Glomerular endothelial cell (primary cell): ENCODE data around the gene TEAD1. TPM values are rescaled to one million over a fixed set of nuclear protein-coding genes. Genes with fewer than 3 reads are reported as not detected.
"Not testable (repeated sequence)": the region's sequence is repeated elsewhere in the genome, so short reads cannot be mapped to it uniquely, and the experiment has no call there.

Experiments used
- DNase-seq: peaks from one replicate; pipeline ENCODE4 v3.0.0-alpha.2; 2011; ENCODE audit warnings: low read depth, low spot score; ENCODE audit errors: extremely low read depth
- total RNA-seq: library from RNA; depleted of rRNA; stranded (reverse); fragments of >200 nt; gene quantifications from 2 replicates; pipeline ENCODE4 v1.2.3, GENCODE V29; 2015

Gene TEAD1
- total RNA-seq, 1 donor from 2014 or later = 55.5 TPM

DNA sequence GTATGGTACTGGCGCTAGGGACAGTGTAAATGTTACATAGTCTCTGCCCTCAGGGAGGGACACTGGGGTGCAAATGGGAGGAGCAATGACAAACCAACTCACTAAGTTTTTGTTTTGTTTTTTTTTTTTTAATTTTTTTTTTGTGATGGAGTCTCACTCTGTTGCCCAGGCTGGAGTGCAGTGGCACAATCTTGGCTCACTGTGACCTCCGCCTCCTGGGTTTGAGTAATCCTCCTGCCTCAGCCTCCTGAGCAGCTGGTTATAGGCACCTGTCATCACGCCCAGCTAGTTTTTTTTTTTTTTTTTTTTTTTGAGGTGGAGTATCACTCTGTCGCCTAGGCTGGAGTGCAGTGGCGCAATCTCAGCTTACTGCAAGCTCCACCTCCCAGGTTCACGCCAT, 83.9 kb downstream of the TEAD1 start:
- not testable (repeated sequence) for DNase-seq

DNA sequence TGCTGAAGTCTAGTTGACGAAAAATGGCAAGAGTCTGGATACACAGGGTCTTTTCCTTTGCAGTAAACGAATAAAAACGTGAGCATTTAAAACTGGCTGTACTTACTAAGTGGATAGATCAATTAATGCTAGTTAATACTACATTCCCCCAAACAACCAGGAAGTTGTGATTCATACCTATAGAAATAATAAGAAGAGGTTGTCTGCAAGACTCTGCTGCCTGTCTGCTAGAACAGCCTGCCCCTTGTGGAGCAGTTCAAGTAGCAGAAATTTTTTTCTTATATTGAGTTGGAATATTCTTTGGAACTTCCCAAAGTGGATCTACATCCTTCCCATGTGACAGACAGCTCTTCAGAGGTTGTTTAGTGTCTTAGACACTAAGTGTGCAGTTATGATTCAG, 86.8 kb downstream of the TEAD1 start:
- no peak for DNase-seq

DNA sequence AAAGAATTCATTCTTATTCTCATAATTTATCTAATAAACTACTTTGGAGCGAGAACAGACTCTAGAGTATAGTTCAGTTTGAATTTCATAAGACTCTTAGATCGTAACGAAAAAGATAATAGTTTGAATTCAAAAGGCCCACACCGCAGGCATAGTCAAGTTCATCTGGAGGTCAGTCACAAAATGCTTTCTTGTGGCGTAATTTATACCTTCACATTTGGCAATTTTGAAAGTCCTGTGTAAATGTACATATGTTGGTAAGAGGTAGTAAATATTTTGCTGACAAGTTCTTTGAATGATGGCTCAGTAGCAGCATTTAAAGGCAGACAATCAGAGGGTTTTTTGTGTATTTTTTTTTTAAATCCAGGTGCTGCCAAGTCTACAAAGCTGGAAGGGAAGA, 88.1 kb downstream of the TEAD1 start:
- no peak for DNase-seq

DNA sequence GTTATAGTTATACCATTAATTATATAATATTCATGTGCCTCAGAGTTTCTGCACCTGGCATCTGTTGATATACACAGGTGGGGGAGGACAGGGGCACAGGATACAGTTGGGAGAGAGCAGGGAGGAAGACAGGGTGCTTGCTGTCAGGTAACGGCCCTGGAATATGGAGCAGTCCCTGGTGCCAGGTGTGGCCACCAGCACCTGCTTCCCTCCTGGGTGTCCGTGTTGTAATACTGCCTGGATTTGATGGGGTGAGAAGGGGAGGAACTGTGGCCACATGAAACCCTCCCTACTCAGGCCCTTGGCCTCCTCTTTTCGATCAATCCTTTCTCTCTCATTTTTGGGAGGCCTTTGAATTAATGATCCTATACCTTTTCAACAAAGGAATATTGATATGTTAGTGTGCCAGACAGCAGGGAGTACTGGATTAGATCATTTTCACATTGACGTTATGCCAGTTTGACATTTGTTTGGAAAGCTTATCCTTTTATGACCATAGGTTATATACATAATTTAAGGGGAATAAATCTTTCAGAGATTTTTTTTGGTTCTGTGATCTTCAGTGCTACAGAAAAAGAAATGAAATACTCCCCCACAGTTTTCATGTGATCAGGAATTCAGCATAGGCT, 88.6 kb downstream of the TEAD1 start:
- no peak for DNase-seq

DNA sequence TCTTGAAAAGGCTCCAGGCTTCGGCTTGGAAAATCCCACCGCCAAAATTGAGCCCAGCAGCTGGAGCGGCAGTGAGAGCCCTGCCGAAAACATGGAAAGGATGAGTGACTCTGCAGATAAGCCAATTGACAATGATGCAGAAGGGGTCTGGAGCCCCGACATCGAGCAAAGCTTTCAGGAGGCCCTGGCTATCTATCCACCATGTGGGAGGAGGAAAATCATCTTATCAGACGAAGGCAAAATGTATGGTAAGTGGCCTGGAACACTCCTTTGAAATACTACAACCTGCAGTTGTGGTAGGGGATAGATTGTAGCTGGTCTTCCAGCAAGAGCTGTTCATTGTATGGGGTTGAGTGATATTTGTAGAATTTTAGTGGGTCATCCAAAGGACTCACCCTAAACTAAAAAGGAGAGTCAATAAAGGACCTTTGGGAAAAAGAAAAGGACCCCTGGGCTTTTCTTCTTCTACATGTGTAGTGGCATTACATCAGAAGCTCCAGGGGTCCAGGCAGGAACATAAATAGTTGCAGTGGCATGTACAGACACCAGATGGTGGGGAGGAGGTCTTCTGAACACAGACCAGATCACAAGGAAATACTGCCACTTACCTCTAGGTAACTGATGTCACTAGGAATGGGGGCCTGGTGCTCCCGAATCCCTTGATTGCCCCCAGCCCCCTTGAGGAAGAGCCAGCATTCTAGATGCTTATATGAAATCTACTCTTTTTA, 90.1 kb downstream of the TEAD1 start:
- no peak for DNase-seq

DNA sequence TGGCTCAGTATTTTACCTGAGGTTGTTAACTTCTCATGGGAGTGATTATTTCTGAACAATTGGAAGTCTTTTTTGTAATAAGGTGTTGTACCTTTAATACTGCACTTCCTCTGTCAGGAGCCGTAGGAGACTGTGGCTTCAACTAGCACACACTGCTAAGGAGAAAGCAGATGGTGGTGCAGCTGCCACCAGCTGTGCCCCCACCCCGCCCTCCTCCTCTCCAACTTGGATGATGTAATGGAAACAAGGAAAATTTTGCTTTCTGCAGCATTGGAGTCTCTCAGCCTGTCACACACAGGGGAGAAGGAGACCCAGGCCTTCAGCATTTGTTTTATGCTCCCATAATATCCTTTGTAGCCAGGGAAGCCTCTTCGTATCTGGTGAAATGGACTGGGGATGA, 91.2 kb downstream of the TEAD1 start:
- DNase-seq = no peak

DNA sequence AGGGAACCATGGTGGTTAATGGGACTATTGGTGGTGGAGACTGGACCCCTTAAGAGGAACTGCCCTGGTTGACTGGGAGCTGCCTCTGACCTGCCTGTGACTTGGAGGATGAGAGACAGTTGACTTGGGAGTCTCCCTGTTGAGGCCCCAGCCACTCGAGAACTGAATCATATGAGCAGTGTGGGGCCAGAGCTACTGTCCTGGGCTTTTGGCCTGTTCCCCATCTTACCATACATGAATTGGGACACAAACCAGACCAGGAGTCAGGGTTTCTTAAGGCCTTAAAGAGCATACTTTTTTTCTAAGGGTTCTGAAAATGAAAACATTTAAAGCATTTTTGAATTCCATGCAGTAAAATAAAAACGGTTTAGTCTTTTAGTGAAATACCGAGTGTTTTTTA, 92.8 kb downstream of the TEAD1 start:
- no peak for DNase-seq

DNA sequence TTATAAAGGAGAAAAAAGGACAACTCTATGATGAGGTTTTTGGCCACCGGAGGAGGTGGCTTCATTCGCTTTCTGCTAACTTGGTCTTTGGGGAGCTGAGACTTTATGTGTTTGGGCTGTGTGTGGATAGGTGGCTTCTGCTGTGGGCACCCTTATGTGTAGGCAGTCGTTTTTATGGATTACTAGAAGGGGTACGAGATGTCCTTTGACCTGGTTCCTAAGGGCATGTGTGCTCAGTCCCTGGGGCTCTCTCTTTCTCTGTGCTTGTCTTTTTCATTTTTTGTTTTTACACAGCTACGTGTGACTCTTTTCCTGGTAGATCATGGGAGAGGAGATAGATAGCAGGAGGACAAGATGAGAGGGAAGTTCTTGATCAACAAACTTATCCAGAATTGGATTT, 93.4 kb downstream of the TEAD1 start:
- DNase-seq = no peak

DNA sequence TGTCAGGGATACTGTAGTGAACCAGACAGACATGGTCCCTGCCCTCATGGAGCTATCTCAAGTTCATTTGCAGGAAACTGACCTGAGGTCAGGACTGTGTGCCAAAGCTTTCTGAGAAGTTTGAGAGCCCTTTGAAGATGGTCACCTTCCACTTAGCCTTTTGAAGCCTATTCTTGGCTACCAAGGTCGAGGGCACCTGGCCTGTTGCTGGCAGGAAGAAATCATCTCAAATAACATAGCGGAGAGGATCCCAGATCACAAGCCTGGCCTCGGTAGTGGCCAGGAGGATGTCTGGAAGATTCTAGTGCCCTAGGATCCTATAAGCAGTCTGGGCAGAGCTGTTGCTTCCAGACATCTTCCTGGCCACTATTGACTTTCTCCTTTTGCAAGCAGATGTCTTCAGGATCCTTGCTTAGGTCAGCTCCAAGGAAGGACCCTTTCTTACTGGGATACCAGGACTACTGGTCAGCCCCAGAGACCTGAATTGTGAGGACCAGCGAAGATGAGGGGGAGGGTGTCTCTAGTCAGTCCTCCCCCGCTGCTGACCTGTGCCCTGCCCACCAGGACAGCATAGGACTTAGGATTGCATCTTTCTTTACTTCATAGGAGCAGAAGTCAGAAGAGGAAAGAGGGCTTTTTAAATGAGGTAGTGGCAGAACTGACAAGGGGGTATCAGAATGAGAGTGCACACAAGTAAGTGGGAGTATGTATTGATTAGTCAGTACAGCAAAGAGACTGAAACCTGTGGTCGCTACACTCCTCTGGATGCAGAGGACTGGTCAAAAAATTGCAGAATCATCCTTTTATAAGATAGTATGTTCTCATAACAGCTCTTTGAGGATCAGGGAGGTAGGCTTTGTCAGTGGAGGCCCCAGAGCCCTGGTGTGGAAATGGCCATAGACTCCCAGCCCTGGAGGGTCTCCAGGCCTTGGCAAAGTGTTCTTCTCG, 94.8 kb downstream of the TEAD1 start:
- DNase-seq = no peak

DNA sequence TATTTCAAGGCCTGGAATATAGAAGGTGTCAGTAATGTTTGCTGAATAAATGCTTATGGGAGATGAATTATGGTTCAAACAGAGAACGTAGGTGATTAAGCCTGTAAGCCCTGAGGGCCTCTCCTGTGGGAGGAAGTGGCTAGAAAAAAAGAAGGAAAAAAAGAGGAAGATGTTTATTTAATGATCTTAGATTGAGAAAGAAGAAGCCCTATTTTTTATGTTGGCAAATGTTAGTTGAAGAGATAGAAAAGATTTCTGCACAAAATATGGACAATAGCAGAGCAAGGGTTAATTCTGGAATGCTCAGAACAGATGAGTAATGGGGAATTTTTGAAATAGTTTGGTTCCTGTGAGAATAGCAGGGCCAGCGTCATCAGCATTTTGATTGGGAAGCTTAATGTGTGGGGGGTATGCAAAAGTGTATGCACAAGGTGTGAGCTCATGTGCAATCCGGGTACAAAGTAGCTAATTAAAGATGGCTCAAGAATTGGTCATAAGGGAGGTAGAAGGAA, 95.7 kb downstream of the TEAD1 start:
- DNase-seq = peak; percentile 56

DNA sequence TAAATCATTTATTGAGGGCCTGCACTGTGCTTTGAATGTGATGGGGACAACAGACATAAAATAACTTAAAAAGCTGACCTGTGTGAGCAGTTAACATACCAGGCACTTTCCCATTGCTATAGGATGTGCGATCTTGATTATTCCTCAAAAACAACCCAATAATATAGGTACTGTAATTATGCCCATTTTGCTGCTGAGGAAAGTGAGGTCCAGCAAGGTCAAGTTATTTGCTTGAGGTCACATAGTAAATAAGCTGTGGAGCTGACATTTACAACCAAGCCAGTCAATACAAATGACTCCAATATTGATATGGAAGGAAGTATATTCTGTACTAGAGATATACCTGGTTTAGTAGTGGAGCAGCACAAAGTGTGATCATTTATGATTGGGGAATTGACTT, 96.2 kb downstream of the TEAD1 start:
- DNase-seq = no peak

DNA sequence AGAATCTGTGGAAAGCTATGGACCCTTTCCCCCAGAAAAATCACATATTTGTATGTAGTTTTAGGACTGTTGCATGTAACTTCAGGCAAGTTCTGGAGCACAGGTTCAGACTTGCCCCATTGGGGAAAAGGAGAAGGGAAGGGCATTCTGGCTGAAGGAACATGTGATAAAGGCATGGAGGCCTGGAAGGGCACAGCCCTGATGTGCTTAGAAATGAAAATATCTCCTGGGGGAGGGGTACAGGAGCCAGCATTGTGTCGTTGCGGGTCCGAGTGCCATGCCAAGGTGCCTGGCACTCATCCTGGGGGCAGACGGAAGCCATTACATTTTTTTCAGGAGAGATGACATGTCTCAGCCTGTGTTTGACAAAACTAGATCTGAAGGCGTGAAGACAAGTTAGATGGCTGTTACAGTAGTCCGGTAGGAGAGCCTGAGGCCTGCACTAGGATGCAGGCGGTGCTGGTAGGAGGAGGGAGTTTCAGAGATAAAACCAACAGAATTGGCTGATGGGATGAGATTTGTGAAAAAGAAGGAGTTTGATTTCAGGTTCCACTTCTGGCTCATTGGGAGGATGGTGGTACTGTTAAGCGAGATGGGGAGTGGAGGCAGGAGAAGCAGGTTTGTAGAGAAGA, 96.9 kb downstream of the TEAD1 start:
- no peak for DNase-seq

DNA sequence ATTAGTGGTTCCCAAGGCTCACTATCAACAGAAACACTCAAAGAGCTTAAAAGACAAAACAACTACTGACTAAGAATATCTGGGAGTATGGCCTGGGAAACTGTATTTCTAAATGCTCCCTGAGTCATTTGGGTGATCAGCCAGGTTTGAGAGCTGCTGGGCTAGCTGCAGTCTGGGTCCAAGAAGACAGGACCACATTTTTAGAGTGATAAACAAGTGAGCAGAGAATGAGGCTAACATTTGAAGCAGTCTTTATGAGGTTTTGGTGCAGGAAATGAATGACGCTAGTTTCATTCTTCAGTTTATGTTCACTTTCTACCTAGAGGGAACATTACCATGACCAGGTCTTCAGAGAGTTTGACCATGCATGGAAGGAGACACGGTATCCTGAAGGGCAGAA, 97.7 kb downstream of the TEAD1 start:
- DNase-seq = no peak

DNA sequence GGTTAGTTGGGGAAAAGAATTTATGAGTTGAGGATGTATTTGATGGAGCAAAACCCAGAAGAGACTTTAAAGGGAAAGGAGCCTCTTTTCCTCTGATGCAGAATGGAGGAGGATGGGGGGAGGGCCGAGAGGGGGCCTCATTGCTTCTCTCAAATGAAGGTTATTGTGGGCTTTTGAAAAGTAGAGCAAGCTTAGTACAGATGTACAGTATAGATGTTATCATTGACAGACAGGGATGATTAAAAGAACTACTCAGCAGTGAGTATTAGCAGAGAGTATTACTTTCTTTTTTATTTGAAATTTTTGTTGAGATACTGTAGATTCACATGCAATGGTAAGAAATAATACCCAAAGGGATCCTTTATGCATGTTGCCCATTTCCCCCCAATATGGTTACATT, 98.1 kb downstream of the TEAD1 start:
- no peak for DNase-seq

DNA sequence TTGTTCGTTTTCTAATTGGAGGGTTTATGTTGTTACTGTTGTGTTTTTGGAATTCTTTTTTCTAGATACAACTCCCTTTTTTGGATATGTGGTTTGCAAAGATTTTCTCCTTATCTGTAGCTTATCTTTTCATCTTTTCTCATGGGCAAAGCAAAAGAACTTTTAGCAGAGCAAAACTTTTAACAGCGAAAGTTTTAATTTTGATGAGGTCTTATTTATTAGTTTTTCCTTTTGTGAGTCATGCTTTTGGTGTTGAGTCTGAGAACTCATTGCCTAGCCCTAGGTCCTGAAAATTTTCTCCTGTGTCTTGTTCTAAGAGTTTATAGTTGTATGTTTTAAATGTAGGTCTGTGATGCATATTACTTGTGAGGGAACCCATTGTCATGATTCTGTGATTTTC, 99.4 kb downstream of the TEAD1 start:
- no peak for DNase-seq

DNA sequence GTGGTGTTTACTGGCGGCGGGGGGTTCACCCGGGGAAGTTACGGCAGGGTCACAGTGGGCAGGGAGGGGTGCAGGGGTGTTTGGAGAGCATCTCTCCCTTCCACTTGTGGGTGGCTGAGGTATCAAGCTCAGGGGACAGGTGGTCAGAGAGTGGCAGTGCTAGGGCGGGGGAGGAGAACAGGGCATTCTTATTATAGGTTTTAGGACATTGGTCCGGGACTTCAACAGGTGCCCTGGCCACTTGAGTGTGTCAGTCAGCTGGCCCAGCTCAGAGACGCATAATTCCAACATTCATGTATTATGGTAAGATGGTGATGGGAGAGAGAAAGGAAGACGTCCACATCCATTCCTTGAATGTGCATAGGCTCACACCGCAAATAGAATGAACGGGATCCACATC, 101.7 kb downstream of the TEAD1 start:
- DNase-seq = no peak

DNA sequence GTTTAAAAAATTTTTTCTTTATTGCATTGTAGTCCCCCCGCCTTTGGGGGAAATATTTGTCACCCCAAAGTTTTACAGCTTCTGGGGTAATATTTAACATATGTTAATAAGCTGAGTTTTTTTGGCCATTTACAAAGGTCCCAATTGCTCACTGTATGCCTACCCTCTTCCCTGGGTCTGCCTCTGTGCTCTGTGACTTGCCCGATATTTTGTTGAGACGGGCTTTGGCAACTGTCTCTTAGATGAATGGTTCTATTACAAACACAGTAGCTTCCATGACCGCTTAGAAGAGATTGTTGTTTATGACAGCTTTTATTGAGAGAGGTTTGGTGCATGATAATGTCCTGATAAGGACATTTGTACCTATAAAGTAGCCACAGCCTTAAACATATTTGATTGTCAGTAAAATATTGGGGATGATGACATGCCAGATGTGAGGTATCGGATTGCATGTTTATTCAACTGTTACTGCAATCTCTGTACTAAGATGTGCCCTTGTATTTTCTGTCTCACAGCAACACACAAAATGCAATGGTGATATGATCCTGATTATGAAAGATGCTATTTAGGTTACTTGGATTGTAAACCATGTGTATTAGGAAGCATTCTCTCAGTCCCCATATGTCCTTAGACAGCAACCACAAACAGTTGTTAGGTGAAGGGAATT, 103.1 kb downstream of the TEAD1 start:
- DNase-seq = no peak

DNA sequence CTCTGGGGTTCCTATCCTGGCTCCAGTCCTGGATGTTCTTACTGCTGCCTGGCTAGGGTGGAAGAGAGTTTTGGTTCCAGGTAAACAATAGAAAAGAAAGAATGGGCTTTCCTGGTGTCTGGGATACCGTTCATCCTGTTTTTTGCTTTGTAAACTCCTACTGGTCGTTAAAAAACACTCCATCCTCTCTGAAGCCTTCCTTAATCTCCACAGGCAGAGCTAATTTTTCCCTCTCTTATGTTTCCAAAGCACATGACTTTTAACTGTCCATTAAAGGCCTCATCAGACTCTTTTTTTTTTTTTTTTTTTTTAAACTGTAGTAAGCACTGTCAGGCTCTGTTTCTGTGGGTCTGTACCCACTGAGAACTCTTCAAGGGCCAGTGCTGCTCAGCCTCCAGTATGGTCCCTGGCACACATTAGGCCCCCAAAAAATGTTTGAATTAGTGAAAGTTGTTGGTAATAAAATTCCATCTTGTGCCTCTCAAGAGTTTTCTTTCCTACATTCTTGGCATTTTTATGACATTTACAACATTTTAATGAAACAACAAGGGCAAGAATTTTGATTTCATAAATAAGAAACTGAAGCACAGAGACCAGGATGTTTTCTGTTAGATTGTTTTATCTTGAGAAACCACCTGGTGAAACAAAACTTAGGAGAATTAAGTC, 104.2 kb downstream of the TEAD1 start:
- no peak for DNase-seq

DNA sequence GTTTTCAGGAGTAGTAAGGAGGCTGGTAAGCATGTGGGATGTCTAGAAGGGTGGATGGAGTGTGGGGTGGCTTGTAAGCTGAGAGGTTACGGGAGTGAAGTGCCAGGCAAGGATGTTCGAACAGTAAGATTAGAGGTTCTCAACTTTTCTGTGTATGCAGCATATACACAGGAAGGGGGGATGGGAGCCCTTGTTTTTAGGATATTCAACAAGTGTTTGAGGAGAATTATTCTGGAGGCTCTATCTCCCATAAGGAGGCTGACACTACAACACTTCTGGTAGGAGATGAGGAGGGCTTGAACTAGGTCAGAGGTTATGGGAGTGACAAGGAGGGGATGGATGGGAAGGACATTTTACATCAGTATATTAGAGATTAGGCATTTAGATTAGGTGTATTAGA, 109.5 kb downstream of the TEAD1 start:
- no peak for DNase-seq

DNA sequence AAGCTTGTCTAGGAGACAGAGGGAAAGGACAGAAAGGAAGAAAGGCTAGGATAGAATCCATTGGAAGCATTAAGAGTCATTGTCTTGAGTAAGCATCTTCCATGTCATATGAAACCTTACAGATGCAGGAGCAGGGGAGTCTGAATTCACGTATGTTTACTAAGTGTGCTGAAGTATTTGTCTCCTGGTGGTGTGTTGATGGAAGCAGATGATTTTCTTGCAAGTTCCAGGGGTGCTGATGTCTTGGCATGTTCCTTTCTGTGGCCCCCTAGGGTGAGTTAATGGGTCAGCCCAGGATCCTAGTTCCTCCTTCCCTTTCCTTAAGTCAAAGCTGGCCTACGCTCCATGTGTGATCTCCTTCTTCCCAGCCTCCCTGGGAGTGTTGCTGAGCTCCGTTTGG, 110.2 kb downstream of the TEAD1 start:
- DNase-seq = no peak
